Peyer's patch (tissue), 4 donors: Measurements from ENCODE around the gene FAM114A1. TPM values are rescaled to one million over a fixed set of nuclear protein-coding genes. Genes with fewer than 3 reads are reported as not detected.
A peak's percentile ranks its signal among the peaks of the same experiment; 100 is the strongest.

ENCODE experiments used
- DNase-seq, 3 donors: peaks; one replicate each; pipeline ENCODE4 v3.0.0-alpha.2; 2017 to 2019
- H3K27ac ChIP-seq, 4 donors: fragments of 200-600 bp; sonication (generic); one replicate each; pipeline ENCODE4 v1.5.1; 2016 to 2019
- H3K27me3 ChIP-seq, 2 donors: fragments of 200-600 bp; sonication (generic); one replicate each; pipeline ENCODE4 v1.5.1; 2019
- H3K36me3 ChIP-seq, 3 donors: fragments of 200-600 bp; sonication (generic); one replicate each; pipeline ENCODE4 v1.5.1; 2016 to 2019
- H3K4me1 ChIP-seq, 4 donors: fragments of 200-600 bp; sonication (generic); one replicate each; pipeline ENCODE4 v1.5.1; 2016 to 2019
- H3K4me3 ChIP-seq, 4 donors: fragments of 200-600 bp; sonication (generic); 1 replicate in 3 of 4; 2 replicates in 1 of 4; pipeline ENCODE4 v1.5.1; 2016 to 2019; ENCODE audit warnings: mild to moderate bottlenecking in 1 of 4
- H3K9me3 ChIP-seq, 4 donors: fragments of 200-600 bp; sonication (generic); one replicate each; pipeline ENCODE4 v1.5.1; 2016 to 2019; ENCODE audit warnings: mild to moderate bottlenecking in 1 of 4
- CTCF ChIP-seq, 6 experiments: fragments of 450-650 bp in 4 of 6; fragments of 200-600 bp in 2 of 6; sonication (generic) in 1 of 6; IDR thresholded peaks; one replicate each; pipeline ENCODE4 v1.5.1; 2017 to 2019; ENCODE audit warnings: antibody characterized with exemption in 6 of 6, mild to moderate bottlenecking in 3 of 6, moderate library complexity in 1 of 6
- POLR2A ChIP-seq, 2 donors: fragments of 450-650 bp; IDR thresholded peaks; one replicate each; pipeline ENCODE4 v1.5.1; 2017; ENCODE audit warnings: antibody characterized with exemption in 2 of 2, mild to moderate bottlenecking in 2 of 2, moderate library complexity in 2 of 2
- total RNA-seq, 4 donors: library from RNA; depleted of rRNA; stranded (reverse); fragments of >200 nt; gene quantifications; one replicate each; pipeline ENCODE4 v1.1.0, GENCODE V29; 2016

The FAM114A1 gene
- total RNA-seq, 4 donors from 2014 or later, result 52.2 to 106 (median 69.0) TPM

- no peaks in the 10 kb centered on the region for H3K36me3 ChIP-seq
- no peak overlapping the region for H3K27ac ChIP-seq
- TF ChIP-seq POLR2A (IDR thresholded peaks at IDR 0.05), result no peak
- no peak for TF ChIP-seq CTCF (IDR thresholded peaks at IDR 0.05)
- no peak overlapping the region for H3K4me3 ChIP-seq
- no peaks in the 10 kb centered on the region for H3K4me1 ChIP-seq
- H3K27me3 ChIP-seq, result no peaks in the 10 kb centered on the region
- H3K9me3 ChIP-seq, result no peaks in the 10 kb centered on the region
- no peak for DNase-seq
Observed at GRCh38 chr4:38846015-38846414, 21.6 kb upstream of the FAM114A1 start.

GRCh38 chr4:38855466-38855865 is 12.1 kb upstream of the FAM114A1 start:
- Histone ChIP-seq H3K9me3 (no peaks in the 10 kb centered on the region), H3K4me1 (peaks cover 0 to 4% (median 1%) of the 10 kb centered on the region in 4 donors), H3K27ac (peak overlapping the region in 2 of 4 donors; percentile 73 to 78), H3K27me3 (no peaks in the 10 kb centered on the region), H3K4me3 (peak overlapping the region in 3 of 4 donors; percentile 20 to 47 (median 23)), H3K36me3 (no peaks in the 10 kb centered on the region)
- TF ChIP-seq POLR2A (IDR thresholded peaks at IDR 0.05) (no peak), CTCF (IDR thresholded peaks at IDR 0.05) (no peak)
- no peak for DNase-seq

GRCh38 chr4:38856046-38856445 is 11.6 kb upstream of the FAM114A1 start:
- H3K4me1 ChIP-seq, result peaks cover 0 to 4% (median 1%) of the 10 kb centered on the region in 4 donors
- peak overlapping the region; percentile 20 to 47 (median 26) for H3K4me3 ChIP-seq
- no peaks in the 10 kb centered on the region for H3K27me3 ChIP-seq
- no peaks in the 10 kb centered on the region for H3K36me3 ChIP-seq
- H3K9me3 ChIP-seq, result no peaks in the 10 kb centered on the region
- H3K27ac ChIP-seq, result peak overlapping the region; percentile 7 to 78 (median 51)
- DNase-seq, result peak in 2 of 3 donors; percentile 50 to 65
- no peak for TF ChIP-seq POLR2A (IDR thresholded peaks at IDR 0.05)
- no peak for TF ChIP-seq CTCF (IDR thresholded peaks at IDR 0.05)

GRCh38 chr4:38856524-38857337 is 10.9 kb upstream of the FAM114A1 start, which contains the start of gene TLR6:
Gene TLR6, minus strand, starts transcription at chr4:38856817. Its CDS starts 27,344 bp downstream, at chr4:38829473.
- Histone ChIP-seq H3K36me3 (no peaks in the 10 kb centered on the region), H3K27me3 (no peaks in the 10 kb centered on the region), H3K27ac (peak within 1 kb of the TSS; percentile 55 to 78 (median 74)), H3K9me3 (no peaks in the 10 kb centered on the region), H3K4me3 (peak within 1 kb of the TSS; percentile 20 to 47 (median 26)), H3K4me1 (peaks cover 0 to 4% (median 1%) of the 10 kb centered on the region in 4 donors)
- TF ChIP-seq CTCF (IDR thresholded peaks at IDR 0.05), result peak; percentile 81 to 96 (median 88)
- no peak for TF ChIP-seq POLR2A (IDR thresholded peaks at IDR 0.05)
- peak in 2 of 3 donors; percentile 78 to 91 for DNase-seq

GRCh38 chr4:38857354-38858096 is 10.1 kb upstream of the FAM114A1 start:
- H3K27me3 ChIP-seq, result no peaks in the 10 kb centered on the region
- H3K9me3 ChIP-seq, result no peaks in the 10 kb centered on the region
- TF ChIP-seq POLR2A (IDR thresholded peaks at IDR 0.05) (no peak), CTCF (IDR thresholded peaks at IDR 0.05) (no peak)
- H3K36me3 ChIP-seq, result no peaks in the 10 kb centered on the region
- peaks cover 0 to 4% (median 1%) of the 10 kb centered on the region in 4 donors for H3K4me1 ChIP-seq
- peak in 2 of 3 donors; percentile 65 to 81 for DNase-seq
- H3K27ac ChIP-seq, result peak overlapping the region; percentile 55 to 78 (median 74)
- H3K4me3 ChIP-seq, result no peak overlapping the region
